GM20000 (cell line): Measurements from ENCODE around the gene STAG1.

ENCODE experiments used
- DNase-seq: peaks from one replicate; pipeline ENCODE4 v3.0.0; 2012; ENCODE audit warnings: low spot score
- TF ChIP-seq, protein P1 (sequence below): IDR thresholded peaks from 2 replicates; pipeline ENCODE4 v1.5.1; 2012; ENCODE audit warnings: mild to moderate bottlenecking, control low read depth; ENCODE audit errors: extremely low read depth, missing control alignments

The STAG1 gene

DNA sequence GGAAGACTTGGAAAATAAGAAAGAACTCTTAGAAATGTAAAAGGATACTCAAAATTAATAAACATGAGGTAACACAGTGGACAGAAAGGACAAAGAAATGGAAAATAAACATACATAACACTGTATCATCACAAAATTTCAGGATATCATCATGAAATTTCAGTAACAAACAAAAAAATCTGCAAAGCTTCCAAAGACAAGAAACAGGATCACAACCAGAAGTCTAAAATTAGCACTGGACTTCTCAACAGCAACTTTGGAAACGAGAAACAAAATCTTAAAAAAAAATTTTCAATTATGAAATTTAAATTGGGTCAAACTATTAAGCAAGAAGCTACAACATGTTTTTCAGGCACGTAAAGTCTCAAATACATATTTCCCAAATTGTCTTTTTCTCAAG is 238.8 kb downstream of the STAG1 start:
- no peak for DNase-seq
- TF ChIP-seq, protein P1, sequence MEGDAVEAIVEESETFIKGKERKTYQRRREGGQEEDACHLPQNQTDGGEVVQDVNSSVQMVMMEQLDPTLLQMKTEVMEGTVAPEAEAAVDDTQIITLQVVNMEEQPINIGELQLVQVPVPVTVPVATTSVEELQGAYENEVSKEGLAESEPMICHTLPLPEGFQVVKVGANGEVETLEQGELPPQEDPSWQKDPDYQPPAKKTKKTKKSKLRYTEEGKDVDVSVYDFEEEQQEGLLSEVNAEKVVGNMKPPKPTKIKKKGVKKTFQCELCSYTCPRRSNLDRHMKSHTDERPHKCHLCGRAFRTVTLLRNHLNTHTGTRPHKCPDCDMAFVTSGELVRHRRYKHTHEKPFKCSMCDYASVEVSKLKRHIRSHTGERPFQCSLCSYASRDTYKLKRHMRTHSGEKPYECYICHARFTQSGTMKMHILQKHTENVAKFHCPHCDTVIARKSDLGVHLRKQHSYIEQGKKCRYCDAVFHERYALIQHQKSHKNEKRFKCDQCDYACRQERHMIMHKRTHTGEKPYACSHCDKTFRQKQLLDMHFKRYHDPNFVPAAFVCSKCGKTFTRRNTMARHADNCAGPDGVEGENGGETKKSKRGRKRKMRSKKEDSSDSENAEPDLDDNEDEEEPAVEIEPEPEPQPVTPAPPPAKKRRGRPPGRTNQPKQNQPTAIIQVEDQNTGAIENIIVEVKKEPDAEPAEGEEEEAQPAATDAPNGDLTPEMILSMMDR = no peak

- TF ChIP-seq, protein P1 = no peak
- no peak for DNase-seq
These were observed 239.8 kb downstream of the STAG1 start for GRCh38 chr3:136512381-136512780.

DNA sequence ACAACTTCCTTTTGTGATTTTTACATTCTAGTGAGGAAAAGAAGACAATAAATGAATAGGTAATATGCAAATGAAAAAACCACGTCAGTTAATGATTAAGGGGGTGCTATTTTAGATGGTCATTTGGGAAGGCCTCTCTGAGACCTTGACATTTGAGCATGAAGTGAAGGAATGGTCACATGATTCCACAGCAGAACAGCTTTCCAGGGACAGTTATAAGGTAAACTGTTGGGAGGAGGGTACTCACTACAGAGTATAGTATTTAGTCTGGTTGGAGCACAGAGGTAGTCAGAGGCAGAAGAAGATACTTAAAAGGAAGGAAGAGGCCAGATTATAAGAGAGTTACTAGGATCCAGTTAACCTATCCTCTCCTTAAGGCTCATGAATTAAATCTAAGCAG is 246.5 kb downstream of the STAG1 start:
- TF ChIP-seq, protein P1 = no peak
- no peak for DNase-seq

- DNase-seq = no peak
- TF ChIP-seq, protein P1 = no peak
These were observed 249.1 kb downstream of the STAG1 start for GRCh38 chr3:136503056-136503455.

DNA sequence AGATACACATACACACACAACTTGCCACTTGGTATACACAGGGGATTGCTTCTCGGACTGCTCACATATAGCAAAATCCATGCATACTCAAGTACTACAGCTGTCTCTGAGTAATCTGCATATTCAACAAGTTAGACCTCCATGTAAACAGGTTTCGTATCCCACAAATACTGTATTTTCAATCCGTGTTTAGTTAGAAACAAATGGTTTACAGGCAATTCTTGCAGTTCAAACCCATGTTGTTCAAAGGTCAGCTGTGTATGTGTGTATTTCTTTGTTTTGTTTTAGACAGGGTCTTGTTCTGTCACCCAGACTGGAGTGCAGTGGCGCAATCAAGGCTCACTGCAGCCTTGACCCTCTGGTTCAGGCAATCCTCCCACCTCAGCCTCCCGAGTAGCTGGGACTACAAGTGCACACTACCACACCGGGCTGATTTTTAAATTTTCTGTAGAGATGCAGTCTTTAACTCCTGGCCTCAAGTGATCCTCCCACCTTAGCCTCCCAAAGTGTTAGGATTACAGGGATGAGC is 253.2 kb downstream of the STAG1 start:
- DNase-seq = no peak
- TF ChIP-seq, protein P1 = no peak

DNA sequence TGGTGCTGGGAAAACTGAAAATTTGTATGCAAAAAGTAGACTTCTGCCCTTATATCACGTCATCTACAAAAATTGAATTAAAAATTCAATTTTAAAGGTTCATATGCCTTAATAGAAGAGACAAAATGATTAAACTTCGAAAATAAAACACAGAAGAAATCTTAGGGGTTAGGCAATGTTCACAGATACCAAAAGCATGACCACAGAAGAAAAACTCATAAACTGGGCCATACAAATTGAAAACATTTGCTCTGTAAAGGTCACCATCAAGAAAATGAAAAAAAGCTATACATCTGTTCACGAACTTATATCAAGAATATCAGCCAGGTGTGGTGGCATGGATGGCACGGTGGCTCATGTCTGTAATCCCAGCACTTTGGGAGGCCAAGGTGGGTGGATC is 257.0 kb downstream of the STAG1 start:
- no peak for DNase-seq
- TF ChIP-seq, protein P1 = no peak

DNA sequence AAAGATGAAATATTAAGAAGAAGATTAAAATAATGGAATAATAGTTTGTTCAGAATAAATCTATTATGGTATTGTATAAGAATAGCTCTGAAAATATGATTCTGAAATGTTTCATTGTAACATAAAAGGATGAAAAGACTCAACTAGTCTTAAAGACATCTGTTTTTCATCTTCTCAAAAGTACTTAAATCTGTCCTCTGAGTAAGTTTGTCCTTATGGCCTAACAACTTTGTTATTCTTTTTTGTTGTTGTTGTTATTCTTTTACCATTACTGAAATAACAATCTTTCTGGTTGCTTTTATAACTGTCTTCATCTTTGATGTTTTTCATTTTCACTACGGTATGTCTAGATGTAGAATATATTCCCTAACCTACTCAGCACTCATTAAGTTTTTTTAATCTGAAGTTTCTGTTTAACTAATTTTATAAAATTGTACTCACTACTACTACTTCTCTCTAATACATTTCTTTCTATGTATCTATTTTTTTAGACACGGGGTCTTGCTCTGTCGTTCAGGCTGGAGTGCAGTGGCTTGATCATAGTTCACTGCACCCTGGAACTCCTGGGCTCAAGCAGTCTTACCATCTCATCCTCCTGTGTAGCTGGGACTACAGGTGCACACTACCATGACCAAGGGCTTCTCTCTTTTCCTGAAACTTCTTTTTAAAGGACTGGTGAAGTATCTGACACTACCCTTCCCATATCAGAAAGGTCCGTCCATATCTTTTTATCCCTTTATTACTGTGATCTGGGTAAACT is 261.4 kb downstream of the STAG1 start:
- TF ChIP-seq, protein P1 = no peak
- DNase-seq = no peak
